GM18505 (cell line): ENCODE measurements around the gene TCEAL1.
"Not testable (repeated sequence)": the region's sequence is repeated elsewhere in the genome, so short reads cannot be mapped to it uniquely, and the experiment has no call there.

Experiments
- ATAC-seq: cut with Tn5 transposase; IDR thresholded peaks from one replicate; pipeline ENCODE4 v1.9.1; 2021; ENCODE audit not compliant: unreplicated experiment
- POLR2A ChIP-seq: IDR thresholded peaks from 4 replicates; pipeline ENCODE4 v1.6.1; 2011; ENCODE audit warnings: borderline replicate concordance; ENCODE audit not compliant: insufficient read depth, insufficient read length; ENCODE audit errors: extremely low read depth

Gene TCEAL1

GRCh38 chrX:103647630-103648029, 18.9 kb downstream of the TCEAL1 start:
- TF ChIP-seq POLR2A = no peak
- ATAC-seq = no peak

GRCh38 chrX:103651151-103651773, 22.5 kb downstream of the TCEAL1 start:
- ATAC-seq = no peak
- TF ChIP-seq POLR2A = no peak

GRCh38 chrX:103655230-103656000, 26.6 kb downstream of the TCEAL1 start:
- ATAC-seq = not testable (repeated sequence)

- no peak for TF ChIP-seq POLR2A
- ATAC-seq = no peak
These were observed 27.8 kb downstream of the TCEAL1 start for GRCh38 chrX:103656617-103657016.

- ATAC-seq = not testable (repeated sequence)
These were observed 28.3 kb downstream of the TCEAL1 start for GRCh38 chrX:103657066-103657465.

DNA sequence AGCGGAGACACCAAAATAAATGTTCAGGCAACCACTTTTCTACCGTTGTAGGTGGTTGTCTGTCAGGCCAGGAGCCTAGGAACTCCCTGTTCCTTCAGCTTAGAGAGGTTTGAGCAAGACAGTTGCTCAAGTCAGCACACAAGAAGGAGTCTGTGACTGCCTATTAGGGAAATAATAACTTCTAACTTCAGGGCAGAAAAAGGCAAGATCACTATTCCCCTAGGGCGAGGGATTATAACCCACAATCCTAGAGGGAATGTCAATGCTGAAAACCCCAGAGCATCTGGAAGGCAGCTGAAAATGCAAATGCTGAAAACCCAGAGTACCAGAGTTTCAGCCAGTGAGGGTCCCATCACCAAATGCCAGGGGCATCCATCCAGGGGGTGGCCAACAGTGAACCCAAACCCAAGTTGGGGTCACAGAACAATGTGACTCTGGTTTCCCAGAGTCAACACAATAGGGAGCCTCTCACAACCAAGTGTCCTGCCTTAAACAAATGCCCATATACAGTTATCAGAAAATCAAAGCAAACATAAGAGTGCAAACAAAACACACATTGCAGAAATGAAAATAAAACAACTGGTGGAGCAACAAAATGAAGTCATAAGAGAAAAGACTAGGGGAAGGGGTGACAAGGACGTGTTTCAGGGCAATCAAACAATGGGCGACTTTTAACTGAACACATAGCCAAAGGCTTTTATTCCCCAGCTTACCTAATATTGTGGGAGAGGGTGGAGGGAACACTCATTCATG, 30.1 kb downstream of the TCEAL1 start:
- no peak for ATAC-seq
- no peak for TF ChIP-seq POLR2A

GRCh38 chrX:103659460-103659859, 30.7 kb downstream of the TCEAL1 start:
- not testable (repeated sequence) for ATAC-seq

DNA sequence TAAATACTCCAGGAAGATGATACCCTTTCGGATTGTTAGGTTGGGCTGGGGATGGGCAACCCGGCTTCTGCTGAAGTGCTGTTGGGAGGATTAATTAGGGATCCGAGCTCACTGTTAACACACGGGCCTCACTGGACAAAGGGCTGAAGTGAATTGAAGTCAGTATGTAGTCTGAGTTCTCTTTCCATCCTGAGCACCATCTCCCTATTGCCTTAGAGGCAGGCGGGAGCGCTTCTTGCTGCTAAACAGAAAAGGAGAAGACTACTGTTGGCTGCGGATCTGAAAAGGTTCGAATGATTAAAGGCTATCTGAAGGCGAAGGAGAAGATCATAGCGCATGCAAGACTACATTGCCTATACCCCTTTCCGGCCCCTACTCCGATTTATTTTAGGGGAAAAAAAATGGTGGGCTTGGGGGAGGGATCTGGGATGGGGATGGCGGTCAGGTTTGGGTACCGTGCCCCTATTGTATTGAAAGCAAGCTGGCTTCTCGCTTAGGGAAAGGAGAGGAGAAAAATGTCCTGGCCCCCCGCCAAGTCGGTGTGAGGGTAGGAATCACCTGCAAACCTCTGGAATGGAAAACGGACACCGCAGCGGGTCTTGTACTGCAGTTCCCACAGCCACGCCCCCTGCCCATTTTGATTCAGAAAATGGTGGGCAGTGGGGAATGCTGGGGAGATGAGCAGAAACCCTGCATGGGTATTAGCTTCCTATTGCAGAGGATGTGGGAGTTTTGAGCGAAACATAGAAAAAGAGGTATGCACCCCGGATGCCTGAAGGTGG, 35.4 kb downstream of the TCEAL1 start:
- no peak for TF ChIP-seq POLR2A

DNA sequence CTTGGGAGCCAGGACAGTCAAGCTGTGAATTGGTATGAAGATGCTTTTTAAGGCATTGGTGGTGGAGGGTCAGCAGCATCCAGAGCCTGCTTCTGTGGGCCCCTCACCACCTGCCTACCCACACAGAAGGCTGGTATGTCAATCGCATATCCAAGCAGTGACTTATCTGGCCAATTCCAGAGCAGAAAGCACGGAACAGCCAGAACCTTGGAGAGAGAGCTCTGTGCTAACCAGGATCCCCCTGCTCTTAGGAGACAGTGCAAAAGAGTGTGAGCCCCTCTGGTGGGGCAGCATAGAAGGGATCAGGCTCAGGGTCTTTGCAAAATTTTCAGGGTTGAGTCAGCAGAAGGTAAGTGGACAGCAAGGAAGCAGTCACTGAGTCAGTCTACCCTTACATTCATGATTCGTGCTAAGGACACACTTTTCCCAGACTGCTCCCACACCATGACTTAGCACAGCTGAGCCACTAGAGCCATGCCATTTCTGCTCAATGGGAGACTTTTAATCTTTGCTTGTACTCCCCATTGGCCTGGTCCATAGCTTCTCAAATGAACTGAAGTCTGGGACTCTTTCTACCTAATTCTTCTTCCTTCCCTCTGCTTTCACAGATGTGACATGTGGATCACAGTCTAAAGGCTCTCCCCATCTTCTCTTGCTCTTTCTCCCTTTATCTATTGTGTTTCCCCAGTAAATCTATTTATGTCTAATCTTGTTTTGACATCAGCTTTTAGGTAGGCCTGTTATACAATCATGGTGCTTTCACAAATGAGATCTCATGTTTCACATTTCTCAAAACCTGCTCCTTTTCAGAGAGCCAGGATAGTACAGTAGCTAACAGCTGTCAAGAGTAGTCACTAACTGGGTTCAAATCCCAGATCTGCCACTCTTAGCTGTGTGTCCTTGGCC, 37.7 kb downstream of the TCEAL1 start:
- TF ChIP-seq POLR2A = no peak
- ATAC-seq = no peak

More for the DNA sequence above, 35.4 kb downstream of the TCEAL1 start:
- ATAC-seq = no peak

DNA sequence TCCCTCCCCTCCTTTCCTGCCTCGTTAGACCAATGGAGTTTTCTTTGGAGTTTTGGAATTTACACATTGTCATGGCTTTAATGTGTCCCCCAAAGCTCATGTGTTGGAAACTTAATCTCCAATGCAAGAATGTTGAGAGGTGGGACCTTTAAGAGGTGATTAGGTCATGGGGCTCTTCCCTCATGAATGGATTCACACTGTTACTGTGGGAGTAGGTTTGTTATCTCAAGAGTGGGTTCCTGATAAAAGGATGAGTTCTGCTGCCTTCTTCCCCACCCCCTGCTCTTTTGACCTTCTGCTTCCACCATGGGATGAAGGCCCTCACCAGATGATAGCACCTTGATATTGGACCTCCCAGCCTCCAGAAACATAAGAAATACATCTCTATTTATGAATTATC, 41.0 kb downstream of the TCEAL1 start:
- no peak for TF ChIP-seq POLR2A
- no peak for ATAC-seq

GRCh38 chrX:103674531-103675454, 46.0 kb downstream of the TCEAL1 start:
- TF ChIP-seq POLR2A = no peak
- no peak for ATAC-seq
